ENCODE results near the gene BCLAF3.

The BCLAF3 gene

DNA sequence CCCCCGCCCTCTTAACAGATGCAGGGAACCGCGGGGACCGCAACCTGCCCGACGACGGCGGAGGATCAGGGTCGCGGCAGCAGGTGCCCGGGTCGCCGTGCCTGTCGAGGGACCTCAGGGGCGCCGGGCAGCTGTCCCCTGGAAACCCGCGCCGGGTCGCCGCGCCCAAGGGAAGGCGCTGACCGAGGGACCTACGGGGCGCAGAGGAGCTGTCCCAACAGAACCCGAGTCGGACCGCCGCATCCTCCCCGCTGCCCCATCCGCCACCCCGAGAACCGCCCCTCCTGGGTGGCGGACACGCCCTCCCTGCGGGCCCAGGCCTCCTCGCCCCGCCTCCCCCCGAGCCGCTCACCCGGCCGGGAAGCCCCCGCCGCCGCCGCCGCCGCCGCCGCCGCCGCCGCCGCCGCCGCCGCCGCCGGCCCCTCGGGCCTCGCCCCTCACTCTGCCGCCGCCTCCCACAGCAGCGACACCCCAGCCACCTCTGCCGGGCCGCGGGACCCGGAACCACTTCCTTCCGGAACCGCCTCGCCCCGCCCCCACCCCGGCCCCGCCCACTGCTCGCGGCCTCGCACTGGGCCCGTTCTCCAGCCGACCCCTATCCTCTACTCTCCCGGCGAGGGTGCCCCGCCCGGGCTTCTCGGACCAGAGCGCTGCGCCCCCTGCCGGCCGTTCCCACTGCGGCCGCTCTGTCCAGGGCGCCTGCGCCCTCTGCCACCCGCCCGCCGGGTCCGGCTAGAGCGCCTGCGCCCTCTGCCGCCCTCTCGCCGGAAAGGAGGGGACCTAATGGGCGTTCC, at the start of gene BCLAF3:
Gene BCLAF3, minus strand, starts transcription at position 506 of the 794 bp plus-strand sequence. CDS start 20,797 bp downstream, outside the sequence.
- peak; percentile 91 for DNase-seq

DNA sequence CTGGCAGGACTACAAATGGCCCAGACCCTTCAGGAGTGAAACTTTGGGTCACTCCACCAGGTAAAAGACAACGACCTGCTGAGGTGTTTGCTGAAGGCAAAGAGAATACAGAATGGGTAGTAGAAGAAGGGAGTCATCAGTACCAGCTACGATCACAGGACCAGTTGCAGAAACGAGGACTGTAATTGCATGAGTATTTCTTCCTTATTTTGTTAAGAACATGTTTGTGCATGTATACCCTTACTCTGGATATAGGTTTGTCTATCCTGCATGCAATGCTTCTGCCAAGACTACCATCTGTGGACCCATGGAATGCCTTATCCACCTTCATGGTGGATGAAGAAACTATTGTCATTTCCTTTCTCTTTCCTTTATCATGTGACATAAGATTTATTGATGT, 48.1 kb upstream of the BCLAF3 start:
- DNase-seq = no peak

DNA sequence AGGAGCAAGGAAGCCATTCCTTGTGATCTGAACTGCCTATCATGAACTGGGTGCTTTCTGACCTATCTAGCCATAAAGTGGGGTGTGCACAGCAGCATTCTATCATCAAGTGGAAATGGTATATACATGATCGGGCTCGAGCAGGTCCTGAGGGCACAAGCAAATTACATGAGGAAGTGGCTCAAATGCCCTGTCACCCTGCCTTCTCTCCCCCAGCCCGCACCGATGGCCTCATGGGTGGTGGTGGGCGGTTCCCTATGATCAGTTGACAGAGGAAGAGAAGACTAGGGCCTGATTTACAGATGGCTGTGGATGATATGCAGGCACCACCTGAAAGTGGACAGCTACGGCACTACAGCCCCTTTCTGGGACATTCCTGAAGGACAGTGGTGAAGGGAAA, 46.3 kb upstream of the BCLAF3 start:
- DNase-seq = no peak

DNA sequence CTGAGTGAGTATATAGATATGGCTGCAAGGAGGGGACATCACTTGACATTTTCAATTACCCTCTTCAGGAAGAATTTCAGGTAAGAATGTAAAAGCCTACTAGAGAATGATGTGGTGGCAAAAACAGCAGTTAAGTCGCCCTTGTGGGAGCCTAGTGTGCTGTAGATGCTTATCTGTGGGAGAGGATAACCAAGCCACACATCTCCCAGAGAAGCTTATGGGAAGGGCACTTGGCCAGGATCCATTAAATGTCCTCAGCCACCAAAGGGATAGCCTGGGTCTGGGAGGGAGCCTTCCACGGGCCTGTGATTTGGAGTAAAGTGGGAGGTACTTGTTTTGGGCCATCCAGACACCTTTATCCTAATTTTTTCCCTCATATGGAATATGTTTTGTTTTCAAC, 41.3 kb upstream of the BCLAF3 start:
- DNase-seq = no peak

DNA sequence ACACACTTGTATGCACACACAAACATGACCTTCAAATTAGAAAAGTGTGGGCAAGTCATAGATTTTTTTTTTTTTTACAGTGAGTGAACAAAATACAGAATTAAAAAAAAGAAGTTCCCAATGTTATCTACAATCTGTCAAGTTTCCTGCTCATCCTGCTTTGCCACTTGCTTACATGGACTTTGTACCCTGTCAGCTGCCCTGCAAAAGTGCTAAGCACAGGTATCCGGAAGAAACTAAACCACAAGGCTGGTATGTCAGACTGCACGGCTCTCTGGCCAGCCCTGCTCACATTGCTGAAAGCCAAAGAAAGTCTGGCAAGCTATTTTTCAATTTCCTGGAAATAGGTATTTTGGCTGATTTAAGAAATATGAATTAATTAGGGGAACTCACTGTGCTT, 38.9 kb upstream of the BCLAF3 start:
- DNase-seq = no peak

DNA sequence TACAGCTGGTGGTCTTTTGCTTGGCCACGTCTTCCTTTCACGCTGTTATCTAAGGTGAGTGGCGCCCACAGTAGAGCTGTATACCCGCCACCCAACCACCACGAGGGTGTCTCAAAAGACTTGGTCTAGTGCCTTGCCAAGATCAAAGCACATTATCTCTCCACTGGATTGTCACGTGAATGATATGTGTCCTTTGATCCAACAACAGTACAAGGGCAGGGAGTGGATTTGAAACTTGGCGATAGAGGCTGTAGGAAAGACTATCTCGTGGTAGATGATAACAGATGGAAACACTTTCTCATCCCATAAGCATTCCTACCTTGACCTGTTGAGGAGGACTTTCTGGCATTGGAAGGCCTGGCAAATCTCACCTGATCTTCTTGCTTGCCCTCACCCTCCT, 37.7 kb upstream of the BCLAF3 start:
- DNase-seq = no peak

DNA sequence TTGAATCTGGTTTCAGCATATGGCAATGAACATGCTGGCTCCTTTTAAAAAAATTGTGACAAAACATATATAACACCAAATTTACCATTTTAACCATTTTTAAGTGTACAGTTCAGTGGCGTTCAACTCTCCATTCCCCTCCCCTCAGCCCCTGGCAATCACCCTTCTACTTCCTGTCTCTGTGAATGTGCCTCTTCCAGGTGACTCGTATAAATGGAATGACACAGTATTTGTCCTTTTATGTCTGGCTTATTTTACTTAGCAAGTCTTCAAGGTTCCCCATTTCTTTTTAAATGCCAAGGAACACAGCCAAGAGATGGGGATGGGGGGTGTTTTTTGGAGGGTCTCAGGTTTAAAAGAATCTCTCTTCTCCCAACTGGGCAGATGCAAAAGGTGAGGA, 35.4 kb upstream of the BCLAF3 start:
- DNase-seq = no peak

DNA sequence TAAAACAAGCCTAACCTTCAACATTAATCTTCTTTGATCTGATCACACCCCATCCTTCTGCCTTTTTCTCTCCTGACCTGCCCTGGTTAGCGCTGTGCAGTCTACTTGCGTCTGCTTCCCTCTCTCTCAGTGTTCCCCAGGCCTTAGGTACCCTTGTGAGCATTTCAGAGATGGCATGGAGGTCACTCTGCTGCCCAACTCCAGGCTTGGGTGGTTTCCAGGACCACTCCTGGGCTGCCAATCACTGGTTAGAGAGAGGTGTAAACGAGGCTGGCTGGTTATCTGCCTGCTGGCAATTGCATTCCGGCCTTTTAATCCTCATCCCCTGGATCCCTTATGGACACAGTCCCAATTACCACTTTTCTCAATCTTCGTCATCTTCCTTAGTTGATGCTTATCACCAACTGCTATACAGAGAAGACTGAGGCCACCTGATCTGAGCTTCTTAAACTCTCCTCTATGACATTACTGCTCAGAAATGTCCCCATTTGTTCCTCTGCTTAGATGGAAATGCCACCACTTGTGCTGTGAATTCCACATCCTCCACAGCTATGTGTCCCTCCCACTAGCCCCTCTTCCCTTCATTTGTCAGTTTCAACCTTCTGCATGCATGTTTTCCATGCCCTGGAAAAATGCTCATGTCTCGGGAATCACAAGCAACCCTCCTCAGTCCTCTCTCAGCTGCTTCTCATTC, 29.0 kb upstream of the BCLAF3 start:
- no peak for DNase-seq

DNA sequence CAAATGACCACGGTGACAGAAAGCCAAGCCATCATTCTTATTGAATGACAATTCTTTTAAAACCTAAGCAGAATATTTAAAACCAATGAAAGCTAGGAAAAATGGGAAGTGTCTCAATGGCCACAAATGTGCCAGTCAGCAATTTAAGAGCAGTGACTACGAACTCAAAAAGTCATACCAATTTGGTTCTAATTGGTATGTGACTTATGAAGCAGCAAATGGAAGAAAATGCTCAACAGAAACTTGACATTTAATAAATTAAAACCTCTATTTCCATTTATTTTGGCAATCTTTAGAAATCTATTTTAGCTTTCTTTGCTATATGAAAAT, 25.7 kb upstream of the BCLAF3 start:
- no peak for DNase-seq

DNA sequence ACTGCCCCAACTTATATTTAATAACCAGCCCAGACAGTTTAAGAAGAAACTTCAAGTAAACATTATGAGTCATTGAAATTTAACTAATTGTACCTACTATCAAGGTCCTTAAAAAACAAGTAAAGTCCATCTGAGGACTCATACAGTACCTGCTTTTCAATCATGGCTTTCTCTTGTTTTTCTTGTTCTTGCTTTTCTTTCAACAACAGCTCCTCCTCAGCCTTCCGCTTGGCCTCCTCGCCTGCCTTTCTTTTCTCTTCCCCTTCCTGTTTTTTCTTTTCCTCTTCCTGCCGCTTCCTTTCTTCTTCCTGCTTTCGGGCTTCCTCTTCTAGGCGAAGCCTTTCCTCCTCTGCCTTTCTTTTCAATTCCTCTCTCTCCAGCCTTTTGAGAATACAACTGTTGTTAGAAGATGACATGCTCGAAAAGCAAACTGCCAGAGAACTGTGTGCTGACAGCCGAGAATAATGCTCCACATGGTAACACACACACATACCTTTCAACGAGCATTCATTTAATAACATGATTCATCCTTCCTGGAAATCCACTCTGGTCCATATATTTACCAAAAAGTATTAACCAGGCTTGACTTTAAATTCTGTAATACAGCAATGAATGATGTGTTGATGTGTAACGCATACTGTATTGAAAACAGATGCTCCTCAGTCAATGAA, 25.2 kb upstream of the BCLAF3 start:
- no peak for DNase-seq

DNA sequence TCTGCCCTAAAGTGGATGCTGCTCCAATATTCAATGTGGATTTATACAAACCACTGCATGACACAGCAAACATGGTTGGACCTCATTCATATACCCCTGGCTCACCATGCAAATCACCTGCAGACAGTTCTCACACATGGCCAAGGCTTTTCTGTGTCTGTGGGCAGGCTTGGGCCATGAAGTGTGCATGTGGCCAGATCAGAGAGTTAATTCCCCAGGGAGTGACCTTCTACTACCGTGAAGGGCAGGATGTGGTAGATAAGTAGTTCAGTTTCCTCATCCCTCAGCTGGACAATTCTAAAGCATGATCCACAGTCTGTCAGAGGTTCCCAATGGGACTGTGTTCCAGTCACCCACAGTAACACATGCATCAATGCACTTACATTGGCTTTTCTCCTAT, 24.6 kb upstream of the BCLAF3 start:
- no peak for DNase-seq

DNA sequence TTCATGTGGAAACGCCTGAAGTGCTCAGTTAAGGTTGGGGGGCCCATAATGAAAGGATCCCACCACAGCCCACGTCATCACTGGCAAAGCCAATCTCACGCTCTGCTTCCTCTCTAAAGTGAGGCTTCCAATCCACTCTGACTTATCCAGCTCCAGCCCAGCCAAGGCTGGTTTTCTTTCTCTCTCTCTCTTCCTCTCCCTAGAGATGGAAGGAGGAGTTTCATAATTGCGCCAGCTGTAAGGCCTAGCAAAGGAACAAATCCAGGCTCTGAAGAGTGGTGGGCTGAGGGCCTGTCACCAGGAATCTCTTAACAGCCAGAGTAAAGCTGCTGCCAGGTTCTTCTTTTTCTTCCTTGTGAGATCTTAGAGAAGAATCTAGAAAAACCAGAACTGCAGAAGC, 20.7 kb upstream of the BCLAF3 start:
- no peak for DNase-seq

DNA sequence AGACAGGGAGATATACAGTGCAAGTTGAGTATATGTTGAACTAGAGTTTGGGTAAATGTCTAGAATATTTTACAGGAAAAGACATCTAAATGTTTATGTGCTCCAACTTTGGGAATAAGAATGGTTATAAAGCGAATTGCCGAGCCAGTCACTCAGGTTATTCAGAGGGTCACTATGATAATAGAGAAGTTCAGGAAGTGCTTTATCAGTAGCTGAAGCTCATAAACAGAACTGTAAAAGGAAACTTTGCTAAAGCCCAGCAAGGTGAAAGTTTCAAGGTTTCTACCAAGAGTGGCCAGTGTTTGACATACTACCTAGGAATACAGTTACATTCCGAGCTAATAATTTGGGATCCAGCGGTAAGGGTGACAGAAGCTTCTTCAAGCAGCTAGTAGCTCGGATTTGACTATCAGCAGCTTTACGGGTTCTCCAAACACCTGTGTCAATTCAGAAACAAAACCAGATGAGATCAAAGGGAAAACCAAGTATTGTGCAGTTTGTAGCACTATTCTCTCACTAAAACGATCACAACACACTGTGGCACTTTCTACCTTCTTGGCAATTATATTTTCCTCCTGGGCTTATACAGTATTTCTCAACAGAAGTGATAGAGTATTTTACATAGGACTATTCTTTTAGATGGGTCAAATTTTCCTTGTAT, 17.2 kb upstream of the BCLAF3 start:
- no peak for DNase-seq

DNA sequence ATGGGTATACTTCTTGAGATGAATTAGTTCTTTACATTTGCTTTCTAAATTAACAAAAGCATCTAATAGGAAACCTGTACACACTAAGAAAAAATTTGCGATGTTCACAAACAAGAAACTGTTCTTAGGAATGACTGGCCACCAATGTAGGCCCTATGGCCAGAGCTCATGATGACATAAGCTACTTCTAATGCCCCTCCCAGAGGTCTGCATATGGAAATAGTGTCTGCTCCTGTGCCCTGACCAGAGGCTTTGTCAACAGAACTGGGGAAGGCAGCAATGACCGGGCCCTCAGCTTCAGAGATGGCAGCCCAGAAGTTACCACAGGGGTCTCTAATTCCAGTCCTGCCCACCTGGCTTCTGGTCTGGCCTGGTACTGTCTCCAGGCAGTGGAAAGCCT, 15.0 kb upstream of the BCLAF3 start:
- no peak for DNase-seq

DNA sequence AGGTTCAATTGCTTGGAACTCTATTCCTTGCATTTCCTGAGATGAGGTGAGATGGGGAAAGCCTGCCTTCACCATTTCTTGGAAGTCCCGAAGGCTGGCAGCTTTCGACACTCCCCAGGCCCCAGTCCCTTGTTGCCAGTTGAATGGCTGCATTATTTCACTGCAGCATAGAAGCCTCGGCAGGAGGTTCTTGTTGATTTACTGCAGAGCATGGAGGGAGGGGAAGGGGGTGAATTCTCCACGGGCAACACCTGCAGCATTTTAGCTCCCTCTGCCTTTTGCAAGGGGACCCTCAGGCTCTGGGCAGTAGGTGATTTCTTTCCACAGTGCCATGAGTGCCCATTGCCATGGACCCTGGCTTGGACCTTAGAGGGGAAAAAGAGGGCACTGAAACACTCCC, 10.7 kb upstream of the BCLAF3 start:
- no peak for DNase-seq

DNA sequence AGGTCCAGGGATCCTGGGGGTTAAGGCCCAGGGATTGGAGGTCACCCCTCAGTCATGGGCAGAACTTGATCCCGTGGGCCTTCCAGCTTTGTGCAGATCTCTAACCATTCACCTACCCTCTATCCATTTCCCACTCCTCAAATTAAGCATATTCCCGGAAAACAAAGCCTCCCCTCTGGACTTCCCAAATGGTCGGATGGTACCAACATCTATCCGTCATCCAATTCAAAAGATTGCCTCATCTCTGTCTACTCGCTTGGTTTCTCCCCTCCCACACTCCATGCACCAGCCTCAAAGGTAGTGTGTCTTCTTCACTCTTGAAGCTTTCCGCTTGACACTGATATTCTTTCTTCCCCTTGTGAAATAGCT, 473 bp upstream of the BCLAF3 start:
- no peak for DNase-seq

DNA sequence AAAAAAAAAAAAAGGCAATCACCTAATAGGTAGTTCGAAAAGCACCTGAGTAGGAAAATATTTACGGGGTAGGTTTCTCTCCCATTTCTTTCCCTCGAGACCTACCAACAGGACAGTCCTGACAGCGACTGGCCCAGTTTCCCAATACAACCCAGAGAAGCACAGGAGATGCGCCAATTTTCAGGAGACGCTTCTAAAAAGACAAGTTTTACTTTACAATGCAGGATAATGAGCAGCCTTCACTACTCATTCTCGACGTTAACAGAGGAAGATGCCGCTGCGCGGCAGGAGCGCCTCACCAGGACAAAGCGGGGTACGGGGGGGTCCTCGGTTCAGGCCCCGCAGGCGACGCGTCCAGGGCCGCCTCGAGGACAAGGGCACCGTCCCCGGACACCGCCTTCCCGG, 708 bp downstream of the BCLAF3 start:
- DNase-seq = peak; percentile 1

DNA sequence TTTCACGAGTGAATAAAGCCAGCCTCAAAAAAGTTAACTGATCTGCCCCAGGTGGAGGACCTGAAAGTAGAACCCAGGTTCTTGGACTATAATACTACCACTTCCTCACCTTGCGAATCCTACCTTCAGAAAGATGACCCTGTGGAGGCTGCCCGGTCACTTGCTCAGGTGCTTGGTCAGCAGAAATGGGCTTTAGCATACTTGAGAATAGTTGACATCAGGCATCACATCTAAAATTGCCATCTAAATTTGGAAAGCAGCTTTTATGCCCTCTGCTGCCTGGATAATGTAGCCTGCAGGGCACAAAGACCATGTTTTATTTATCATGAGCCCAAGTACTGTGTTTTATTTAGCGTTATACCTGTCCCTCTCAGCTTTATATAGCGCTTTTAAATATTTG, 3.0 kb downstream of the BCLAF3 start:
- no peak for DNase-seq

DNA sequence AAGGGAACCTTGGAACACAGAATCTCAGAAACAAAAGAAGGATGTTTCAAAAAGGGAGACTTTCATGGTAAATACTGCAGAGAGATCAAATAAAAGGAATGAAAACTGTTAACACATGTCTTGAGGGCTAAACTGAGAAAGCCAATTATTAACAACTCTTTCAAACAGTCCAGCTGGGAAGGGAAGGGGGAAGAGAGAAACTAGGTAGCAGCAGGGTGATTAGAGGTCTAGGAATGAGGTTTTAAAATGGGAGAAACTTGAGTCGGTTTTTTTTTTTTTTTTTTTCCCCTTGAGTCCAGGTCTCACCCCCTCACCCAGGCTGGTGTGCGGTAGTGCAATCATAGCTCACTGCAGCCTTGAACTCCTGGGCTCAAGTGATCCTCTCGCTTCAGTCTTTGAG, 4.3 kb downstream of the BCLAF3 start:
- DNase-seq = no peak

DNA sequence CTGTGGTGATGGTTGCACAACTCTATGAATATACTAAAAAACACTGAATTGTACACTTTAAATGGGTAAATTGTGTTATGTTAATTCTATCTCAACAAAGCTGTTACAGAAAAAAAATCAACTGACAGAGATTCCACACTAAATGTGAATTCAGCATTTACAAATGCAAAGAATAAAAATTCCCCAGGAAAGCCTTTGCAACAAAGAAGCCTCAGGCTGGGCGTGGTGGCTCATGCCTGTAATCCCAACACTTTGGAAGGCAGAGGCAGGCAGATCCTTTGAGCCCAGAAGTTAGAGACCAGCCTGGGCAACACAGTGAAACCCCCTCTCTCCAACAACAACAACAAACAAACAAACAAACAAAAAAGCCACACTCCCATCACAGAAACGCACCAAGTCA, 8.9 kb downstream of the BCLAF3 start:
- DNase-seq = no peak

DNA sequence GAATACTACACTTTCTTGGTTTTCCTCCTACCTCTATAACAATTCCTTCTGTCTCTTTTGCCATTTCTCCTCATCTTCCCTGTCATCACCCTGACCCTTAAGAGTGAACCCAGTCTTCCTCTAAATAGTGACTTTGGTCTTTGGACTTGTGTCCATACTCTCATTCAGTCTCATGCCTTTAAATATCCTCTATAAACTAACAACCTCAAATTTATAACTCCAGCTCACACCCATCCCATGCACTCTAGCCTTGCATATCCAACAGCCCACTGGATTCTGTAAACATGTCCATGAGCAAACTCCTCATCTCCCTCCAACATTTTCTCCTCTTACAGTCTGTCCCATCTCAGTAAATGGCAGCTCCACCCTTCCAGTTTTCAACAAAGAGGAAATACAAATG, 15.0 kb downstream of the BCLAF3 start:
- no peak for DNase-seq

DNA sequence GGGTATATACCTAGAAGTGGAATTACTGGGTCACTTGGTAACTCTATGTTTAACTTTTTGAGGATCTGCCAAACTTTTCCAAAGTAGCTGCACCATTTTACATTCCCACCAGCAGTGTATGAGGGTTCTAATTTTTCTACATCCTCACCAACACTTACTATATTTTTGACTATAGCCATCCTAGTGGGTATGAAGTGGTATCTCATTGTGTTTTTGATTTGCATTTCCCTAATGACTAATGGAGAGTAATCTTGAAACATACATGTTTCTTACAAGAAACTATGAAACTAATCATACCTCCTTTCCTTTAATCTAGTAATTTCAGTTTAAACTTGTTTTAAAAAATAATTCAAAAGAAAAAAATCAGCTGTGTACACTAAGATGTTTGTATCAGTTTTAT, 17.9 kb downstream of the BCLAF3 start:
- DNase-seq = no peak

DNA sequence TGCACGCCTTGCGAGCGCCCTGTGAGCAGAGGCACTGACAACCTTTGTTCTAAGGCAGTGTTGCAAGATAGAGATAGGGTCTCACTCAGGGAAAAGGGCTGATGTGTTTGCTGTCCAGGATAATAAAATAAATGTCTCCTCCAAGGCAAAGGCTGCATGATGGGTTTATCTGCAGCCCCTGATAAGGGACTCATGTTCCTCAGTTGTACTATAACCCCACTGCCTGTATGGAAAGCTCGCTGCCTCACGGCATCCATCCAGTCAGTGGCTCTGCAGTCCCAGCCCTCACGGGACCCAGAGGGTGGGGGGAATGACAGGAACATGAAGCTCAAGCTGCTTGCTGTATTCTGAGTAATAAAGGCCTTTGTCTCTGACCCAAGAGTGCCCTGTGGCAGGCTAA, 22.6 kb downstream of the BCLAF3 start:
- no peak for DNase-seq

DNA sequence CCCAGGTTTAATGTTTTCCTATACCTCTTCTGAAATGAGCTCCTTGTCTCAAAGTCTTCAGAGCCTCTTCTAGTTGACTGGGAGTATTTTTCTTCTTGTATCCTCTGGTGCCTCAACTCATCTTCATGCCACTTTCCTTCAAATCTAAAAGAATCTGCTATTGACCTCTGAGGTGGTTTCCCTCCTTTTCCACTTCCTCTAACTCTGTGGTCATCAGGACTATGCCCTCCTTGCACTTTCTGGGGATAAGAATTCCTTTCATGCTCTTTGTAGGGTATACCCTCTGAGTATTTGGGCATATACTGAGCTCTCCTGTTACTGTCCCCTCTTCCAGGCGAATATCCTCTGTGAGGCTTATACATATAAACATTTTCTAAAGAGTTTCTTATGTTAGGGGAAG, 24.8 kb downstream of the BCLAF3 start:
- no peak for DNase-seq
